Retinal pigment epithelial cell (primary cell): ENCODE data around the gene DUSP22.

Experiments used
- DNase-seq: peaks from one replicate; pipeline ENCODE4 v3.0.0-alpha.2; 2010; ENCODE audit warnings: low read depth
- H3K4me3 ChIP-seq: 2 replicates; pipeline ENCODE4 v1.5.1; 2011; ENCODE audit warnings: mild to moderate bottlenecking, low read length, control low read depth, moderate library complexity
- CTCF ChIP-seq: conservative IDR thresholded peaks from 2 replicates; pipeline ENCODE4 v1.5.1; 2011; ENCODE audit warnings: low read depth, low read length, control low read depth, inconsistent platforms

Gene DUSP22

GRCh38 chr6:306641-307061, 14.4 kb downstream of the DUSP22 start:
- no peak overlapping the region for H3K4me3 ChIP-seq
- DNase-seq = no peak
- TF ChIP-seq CTCF = no peak

GRCh38 chr6:307065-307814, 15.0 kb downstream of the DUSP22 start:
- no peak for TF ChIP-seq CTCF
- no peak overlapping the region for H3K4me3 ChIP-seq
- DNase-seq = no peak

GRCh38 chr6:307874-308273, 15.6 kb downstream of the DUSP22 start:
- no peak for DNase-seq
- no peak for TF ChIP-seq CTCF
- no peak overlapping the region for H3K4me3 ChIP-seq

GRCh38 chr6:308307-308706, 16.0 kb downstream of the DUSP22 start:
- no peak for DNase-seq
- TF ChIP-seq CTCF = no peak
- H3K4me3 ChIP-seq = no peak overlapping the region

GRCh38 chr6:308768-309167, 16.5 kb downstream of the DUSP22 start:
- no peak for DNase-seq
- no peak overlapping the region for H3K4me3 ChIP-seq

GRCh38 chr6:309947-310346, 17.7 kb downstream of the DUSP22 start:
- no peak overlapping the region for H3K4me3 ChIP-seq
- no peak for DNase-seq
- TF ChIP-seq CTCF = no peak

More at GRCh38 chr6:308768-309167, 16.5 kb downstream of the DUSP22 start:
- no peak for TF ChIP-seq CTCF

GRCh38 chr6:310671-311070, 18.4 kb downstream of the DUSP22 start:
- no peak for TF ChIP-seq CTCF
- H3K4me3 ChIP-seq = no peak overlapping the region
- no peak for DNase-seq
